Uterus (tissue), 4 donors: ENCODE results near the gene UBE2B. TPM values are rescaled to one million over a fixed set of nuclear protein-coding genes. Genes with fewer than 3 reads are reported as not detected.
"Not testable (repeated sequence)": the region's sequence is repeated elsewhere in the genome, so short reads cannot be mapped to it uniquely, and the experiment has no call there.

ENCODE experiments used
- DNase-seq, 2 donors: peaks; one replicate each; pipeline ENCODE4 v3.0.0-alpha.2; 2019 to 2020
- H3K27ac ChIP-seq, 2 donors: fragments of 200-600 bp; sonication (generic); 1 replicate in 1 of 2; 2 replicates in 1 of 2; pipeline ENCODE4 v1.5.1; 2016 to 2018
- H3K27me3 ChIP-seq, 2 donors: fragments of 200-600 bp; sonication (generic); one replicate each; pipeline ENCODE4 v1.5.1; 2018 to 2019; ENCODE audit warnings: control low read depth in 1 of 2
- H3K36me3 ChIP-seq, 2 donors: fragments of 200-600 bp; sonication (generic); one replicate each; pipeline ENCODE4 v1.5.1; 2019; ENCODE audit warnings: control low read depth in 1 of 2
- H3K4me1 ChIP-seq, 2 donors: fragments of 200-600 bp; sonication (generic); one replicate each; pipeline ENCODE4 v1.5.1; 2018 to 2019; ENCODE audit warnings: control low read depth in 1 of 2
- H3K4me3 ChIP-seq, 2 donors: fragments of 200-600 bp; sonication (generic); 1 replicate in 1 of 2; 2 replicates in 1 of 2; pipeline ENCODE4 v1.5.1; 2018 to 2019; ENCODE audit warnings: mild to moderate bottlenecking in 1 of 2
- H3K9me3 ChIP-seq, 2 donors: fragments of 200-600 bp; sonication (generic); one replicate each; pipeline ENCODE4 v1.5.1; 2019; ENCODE audit warnings: control low read depth in 1 of 2
- CTCF ChIP-seq, 4 experiments: fragments of 200-600 bp in 2 of 4; fragments of 450-650 bp in 2 of 4; sonication (generic) in 2 of 4; IDR thresholded peaks; one replicate each; pipeline ENCODE4 v1.5.1; 2016 to 2019; ENCODE audit warnings: antibody characterized with exemption in 4 of 4, mild to moderate bottlenecking in 2 of 4, moderate library complexity in 1 of 4
- POLR2A ChIP-seq, 2 donors: fragments of 450-650 bp; IDR thresholded peaks; one replicate each; pipeline ENCODE4 v1.6.1; 2016; ENCODE audit warnings: antibody characterized with exemption in 2 of 2, mild to moderate bottlenecking in 1 of 2, moderate library complexity in 1 of 2
- intact Hi-C: fragments of 100-400 bp; cut with DNase I; formaldehyde crosslinking; loops from one replicate; pipeline ENCODE4 v1.15.1; 2023; ENCODE audit warnings: low total_unique reads
- total RNA-seq, 4 donors: library from RNA; depleted of rRNA in 3 of 4; stranded (reverse); fragments of >200 nt in 3 of 4; gene quantifications; one replicate each; pipeline versions ENCODE4 v1.1.0 to v1.2.4, GENCODE V29; 2014 to 2023
- donor health status: DM: yes; HTN: yes; CAD: no.

UBE2B gene
- total RNA-seq, 4 donors from 2014 or later = 44.5 to 109 (median 65.5) TPM

- no peaks in the 10 kb centered on the region for H3K4me1 ChIP-seq
These were observed 518 bp downstream of the UBE2B start for GRCh38 chr5:134371834-134372340.

GRCh38 chr5:134373633-134374032 lies 2.3 kb downstream of the UBE2B start:
- not testable (repeated sequence) for H3K4me3 ChIP-seq, DNase-seq, H3K27ac ChIP-seq, H3K4me1 ChIP-seq, H3K36me3 ChIP-seq, H3K9me3 ChIP-seq, H3K27me3 ChIP-seq
- intact Hi-C loops = loop anchor here (5.0 kb wide), 1 partner anchor 149 kb away; no protein-coding TSS in a partner anchor

More at GRCh38 chr5:134371834-134372340, 518 bp downstream of the UBE2B start:
- TF ChIP-seq CTCF (IDR thresholded peaks at IDR 0.05) (no peak), POLR2A (IDR thresholded peaks at IDR 0.05) (no peak)
- Histone ChIP-seq H3K4me3 (peak overlapping the region; percentile 77 to 89), H3K36me3 (no peaks in the 10 kb centered on the region), H3K27ac (peak overlapping the region; percentile 96 to 99), H3K9me3 (no peaks in the 10 kb centered on the region), H3K27me3 (no peaks in the 10 kb centered on the region)
- intact Hi-C loops = loop anchor here (5.0 kb wide), 1 partner anchor 150 kb away; no protein-coding TSS in a partner anchor
- peak in 1 of 2 donors; percentile 36 for DNase-seq

GRCh38 chr5:134374232-134374631 lies 2.9 kb downstream of the UBE2B start:
- H3K27me3 ChIP-seq = no peaks in the 10 kb centered on the region
- DNase-seq = no peak
- no peak overlapping the region for H3K27ac ChIP-seq
- intact Hi-C loops = loop anchor here (5.0 kb wide), 1 partner anchor 148 kb away; no protein-coding TSS in a partner anchor
- no peak overlapping the region for H3K4me3 ChIP-seq
- H3K4me1 ChIP-seq = no peaks in the 10 kb centered on the region
- H3K36me3 ChIP-seq = no peaks in the 10 kb centered on the region
- H3K9me3 ChIP-seq = no peaks in the 10 kb centered on the region
- TF ChIP-seq POLR2A (IDR thresholded peaks at IDR 0.05) = no peak
- peak in 1 of 4 experiments; percentile 8 for TF ChIP-seq CTCF (IDR thresholded peaks at IDR 0.05)

GRCh38 chr5:134380346-134380745 lies 9.0 kb downstream of the UBE2B start:
- no peak overlapping the region for H3K4me3 ChIP-seq
- no peak for TF ChIP-seq CTCF (IDR thresholded peaks at IDR 0.05)
- H3K27ac ChIP-seq = no peak overlapping the region
- H3K4me1 ChIP-seq = no peaks in the 10 kb centered on the region
- intact Hi-C loops = loop anchor here (10.0 kb wide), 1 partner anchor 194 kb away; no protein-coding TSS in a partner anchor
- DNase-seq = no peak
- no peaks in the 10 kb centered on the region for H3K9me3 ChIP-seq
- no peaks in the 10 kb centered on the region for H3K36me3 ChIP-seq
- H3K27me3 ChIP-seq = no peaks in the 10 kb centered on the region

GRCh38 chr5:134382204-134382603 lies 10.8 kb downstream of the UBE2B start:
- H3K9me3 ChIP-seq, H3K27ac ChIP-seq, H3K4me1 ChIP-seq, H3K36me3 ChIP-seq, DNase-seq, H3K27me3 ChIP-seq, H3K4me3 ChIP-seq: not testable (repeated sequence)
- intact Hi-C loops = loop anchor here (10.0 kb wide), 1 partner anchor 193 kb away; no protein-coding TSS in a partner anchor

- Histone ChIP-seq H3K4me3 (no peak overlapping the region), H3K27me3 (no peaks in the 10 kb centered on the region), H3K9me3 (no peaks in the 10 kb centered on the region), H3K4me1 (no peaks in the 10 kb centered on the region), H3K27ac (no peak overlapping the region), H3K36me3 (no peaks in the 10 kb centered on the region)
- TF ChIP-seq POLR2A (IDR thresholded peaks at IDR 0.05) (no peak), CTCF (IDR thresholded peaks at IDR 0.05) (no peak)
- intact Hi-C loops = loop anchor here (10.0 kb wide), 1 partner anchor 191 kb away; no protein-coding TSS in a partner anchor
- DNase-seq = no peak
These were observed 12.8 kb downstream of the UBE2B start for GRCh38 chr5:134383980-134384697.
